C4-2B (cell line): ENCODE results near the gene LOXL3.

Experiments
- H3K27ac ChIP-seq: fragments of 450-650 bp; 2 replicates; pipeline ENCODE4 v1.5.1; 2017
- ZFX ChIP-seq: fragments of 450-650 bp; IDR thresholded peaks from 2 replicates; pipeline ENCODE4 v1.6.1; 2017
- TF ChIP-seq, protein P1 (sequence below): fragments of 450-650 bp; conservative IDR thresholded peaks from 2 replicates; pipeline ENCODE4 v1.5.1; 2017; ENCODE audit warnings: mild to moderate bottlenecking

LOXL3 gene, protein sequence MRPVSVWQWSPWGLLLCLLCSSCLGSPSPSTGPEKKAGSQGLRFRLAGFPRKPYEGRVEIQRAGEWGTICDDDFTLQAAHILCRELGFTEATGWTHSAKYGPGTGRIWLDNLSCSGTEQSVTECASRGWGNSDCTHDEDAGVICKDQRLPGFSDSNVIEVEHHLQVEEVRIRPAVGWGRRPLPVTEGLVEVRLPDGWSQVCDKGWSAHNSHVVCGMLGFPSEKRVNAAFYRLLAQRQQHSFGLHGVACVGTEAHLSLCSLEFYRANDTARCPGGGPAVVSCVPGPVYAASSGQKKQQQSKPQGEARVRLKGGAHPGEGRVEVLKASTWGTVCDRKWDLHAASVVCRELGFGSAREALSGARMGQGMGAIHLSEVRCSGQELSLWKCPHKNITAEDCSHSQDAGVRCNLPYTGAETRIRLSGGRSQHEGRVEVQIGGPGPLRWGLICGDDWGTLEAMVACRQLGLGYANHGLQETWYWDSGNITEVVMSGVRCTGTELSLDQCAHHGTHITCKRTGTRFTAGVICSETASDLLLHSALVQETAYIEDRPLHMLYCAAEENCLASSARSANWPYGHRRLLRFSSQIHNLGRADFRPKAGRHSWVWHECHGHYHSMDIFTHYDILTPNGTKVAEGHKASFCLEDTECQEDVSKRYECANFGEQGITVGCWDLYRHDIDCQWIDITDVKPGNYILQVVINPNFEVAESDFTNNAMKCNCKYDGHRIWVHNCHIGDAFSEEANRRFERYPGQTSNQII

DNA sequence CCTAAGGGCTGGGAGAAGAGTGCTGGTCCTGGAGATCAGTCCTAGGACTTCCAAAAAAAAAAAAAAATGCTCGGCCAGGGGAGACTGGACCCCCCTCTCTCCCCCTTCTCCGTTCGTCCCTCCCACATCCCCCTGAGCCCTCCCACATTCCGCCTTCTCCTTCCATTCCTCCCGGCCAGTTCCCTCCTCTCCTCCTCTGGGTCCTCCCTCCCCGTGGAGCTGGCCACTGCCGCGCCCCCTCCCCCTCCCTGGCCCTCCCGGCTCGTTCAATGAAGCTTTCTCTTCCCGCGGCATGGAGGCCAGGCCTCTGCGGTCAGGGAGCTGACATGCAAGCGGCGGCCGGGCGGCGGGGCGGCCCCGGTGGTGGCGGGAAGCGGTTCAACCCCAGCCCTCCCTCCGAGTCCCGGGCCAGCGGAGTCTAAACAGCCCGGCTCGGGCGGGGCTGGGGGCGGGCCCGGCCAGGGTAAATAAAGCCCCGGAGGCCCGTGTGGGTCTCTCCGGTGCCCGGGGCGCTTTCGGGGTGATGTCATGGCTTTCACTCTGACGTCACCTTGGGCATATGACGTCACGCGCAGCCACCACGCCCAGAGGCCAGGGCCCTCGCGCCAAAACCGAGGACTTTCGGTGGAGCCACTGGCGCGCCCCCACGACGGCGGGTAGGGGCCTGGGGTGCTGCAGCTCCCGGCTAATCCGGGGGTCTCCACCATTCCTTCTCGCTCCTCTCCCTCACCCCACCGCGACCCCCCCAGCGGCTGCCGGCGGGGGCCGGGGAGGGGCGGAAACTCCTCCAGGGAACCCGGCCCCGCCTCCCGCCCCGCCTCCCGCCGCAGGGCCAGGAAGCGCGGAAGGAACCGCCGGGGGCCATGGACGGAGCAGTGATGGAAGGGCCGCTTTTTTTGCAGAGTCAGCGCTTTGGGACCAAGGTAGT lies at the start of gene LOXL3, which contains the start of gene DOK1:
TSS of gene LOXL3 (minus strand) at position 51 of the 928 bp plus-strand sequence. CDS start 1,308 bp downstream, outside the sequence.
TSS of gene DOK1 (plus strand) at position 829 of the 928 bp plus-strand sequence. CDS start at position 864, 35 bp downstream.
- TF ChIP-seq, protein P1, sequence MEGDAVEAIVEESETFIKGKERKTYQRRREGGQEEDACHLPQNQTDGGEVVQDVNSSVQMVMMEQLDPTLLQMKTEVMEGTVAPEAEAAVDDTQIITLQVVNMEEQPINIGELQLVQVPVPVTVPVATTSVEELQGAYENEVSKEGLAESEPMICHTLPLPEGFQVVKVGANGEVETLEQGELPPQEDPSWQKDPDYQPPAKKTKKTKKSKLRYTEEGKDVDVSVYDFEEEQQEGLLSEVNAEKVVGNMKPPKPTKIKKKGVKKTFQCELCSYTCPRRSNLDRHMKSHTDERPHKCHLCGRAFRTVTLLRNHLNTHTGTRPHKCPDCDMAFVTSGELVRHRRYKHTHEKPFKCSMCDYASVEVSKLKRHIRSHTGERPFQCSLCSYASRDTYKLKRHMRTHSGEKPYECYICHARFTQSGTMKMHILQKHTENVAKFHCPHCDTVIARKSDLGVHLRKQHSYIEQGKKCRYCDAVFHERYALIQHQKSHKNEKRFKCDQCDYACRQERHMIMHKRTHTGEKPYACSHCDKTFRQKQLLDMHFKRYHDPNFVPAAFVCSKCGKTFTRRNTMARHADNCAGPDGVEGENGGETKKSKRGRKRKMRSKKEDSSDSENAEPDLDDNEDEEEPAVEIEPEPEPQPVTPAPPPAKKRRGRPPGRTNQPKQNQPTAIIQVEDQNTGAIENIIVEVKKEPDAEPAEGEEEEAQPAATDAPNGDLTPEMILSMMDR: no peak
- no peak for TF ChIP-seq ZFX
- no peak within 1 kb of the TSS; the same call in 1 of the 2 replicates for H3K27ac ChIP-seq

DNA sequence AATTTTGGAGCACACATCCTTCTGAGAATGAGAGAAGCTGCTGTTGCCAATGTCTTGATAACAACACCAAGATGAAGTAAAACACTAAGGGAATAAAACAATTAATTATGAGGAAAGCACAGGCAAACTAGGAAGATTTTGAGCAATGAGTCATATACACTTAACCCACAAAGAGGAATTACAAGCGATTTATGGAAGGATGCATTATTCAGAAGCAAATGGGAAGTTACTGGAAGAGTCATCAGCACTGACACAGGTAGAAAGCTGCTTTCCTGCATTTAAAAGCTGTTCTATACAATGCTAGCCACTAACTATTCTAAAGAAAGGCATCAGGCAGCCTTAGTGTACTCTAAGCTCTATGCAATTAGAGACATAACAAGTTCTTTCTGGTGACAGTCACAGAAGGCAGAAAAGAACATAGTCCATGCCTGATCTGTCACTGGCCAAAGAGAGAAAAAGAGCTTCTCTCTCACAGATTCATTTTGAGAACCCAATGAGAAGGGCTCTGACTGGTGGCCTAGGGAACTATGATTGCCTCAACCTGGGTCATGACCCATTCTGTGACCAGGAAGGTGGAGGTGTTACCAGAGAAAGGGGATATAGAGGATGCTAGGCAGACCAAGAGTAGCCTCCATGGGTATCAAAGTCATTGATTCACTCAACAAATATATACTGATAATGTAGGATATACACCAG lies 49.0 kb upstream of the LOXL3 start:
- TF ChIP-seq, protein P1: no peak
- TF ChIP-seq ZFX: no peak
- H3K27ac ChIP-seq: no peak overlapping the region

DNA sequence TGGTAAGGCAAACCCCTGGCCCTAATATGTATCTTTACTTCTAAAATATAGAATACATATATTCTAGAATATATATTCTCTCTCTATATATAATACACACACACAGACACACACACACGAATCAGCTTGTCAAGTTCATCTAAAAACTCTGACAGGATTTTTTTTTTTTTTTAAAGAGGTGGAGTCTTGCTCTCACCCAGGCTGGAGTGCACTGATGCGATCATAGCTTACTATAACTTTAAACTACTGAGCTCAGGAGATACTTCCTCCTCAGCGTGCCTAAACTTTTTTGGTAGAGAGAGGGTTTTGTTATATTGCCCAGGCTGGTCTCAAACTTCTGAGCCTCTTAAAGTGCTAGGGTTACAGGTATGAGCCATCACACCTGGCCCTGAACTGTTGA lies 45.9 kb upstream of the LOXL3 start:
- H3K27ac ChIP-seq: no peak overlapping the region
- TF ChIP-seq, protein P1: no peak
- no peak for TF ChIP-seq ZFX

DNA sequence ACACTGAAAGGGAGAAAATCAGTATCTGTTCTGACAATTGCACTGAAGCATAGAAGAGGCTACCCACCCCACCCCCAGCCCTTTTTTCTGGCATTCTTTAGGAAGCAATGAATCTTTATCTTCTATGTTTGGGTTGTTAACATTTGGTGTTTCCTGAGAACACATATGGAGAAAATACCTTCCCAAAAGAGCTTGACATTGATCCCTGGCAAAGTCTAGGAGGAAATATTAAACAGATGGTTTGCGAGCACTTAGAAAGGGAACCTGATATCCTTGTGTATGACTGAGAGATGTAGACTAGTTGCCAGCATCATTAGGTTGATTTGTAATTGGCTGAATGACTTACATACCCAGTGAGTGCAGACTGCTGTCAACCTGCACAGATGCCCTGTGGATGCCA lies 43.7 kb upstream of the LOXL3 start:
- no peak overlapping the region for H3K27ac ChIP-seq

DNA sequence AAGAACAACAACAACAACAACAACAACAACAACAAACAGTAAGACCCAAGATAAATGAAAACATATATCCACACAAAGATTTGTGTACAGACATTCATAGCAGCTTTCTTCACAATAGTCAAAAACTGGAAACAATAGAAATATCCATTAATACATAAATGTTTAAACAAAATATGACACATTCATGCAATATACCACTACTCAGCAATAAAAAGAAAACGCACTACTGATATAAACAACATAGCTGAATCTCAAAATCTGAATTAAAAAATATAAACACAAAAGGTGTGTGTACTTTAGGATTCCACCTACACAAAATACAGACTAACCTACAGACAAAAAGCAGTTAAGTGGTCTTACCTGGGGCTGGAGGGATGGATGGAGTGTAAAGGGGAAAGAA lies 42.8 kb upstream of the LOXL3 start:
- TF ChIP-seq ZFX: no peak
- TF ChIP-seq, protein P1: no peak
- H3K27ac ChIP-seq: no peak overlapping the region

More for the DNA sequence above, 43.7 kb upstream of the LOXL3 start:
- TF ChIP-seq, protein P1: no peak
- no peak for TF ChIP-seq ZFX
